Lung (tissue), 12 donors: ENCODE measurements around the gene METTL26. TPM values are rescaled to one million over a fixed set of nuclear protein-coding genes. Genes with fewer than 3 reads are reported as not detected.
A peak's percentile ranks its signal among the peaks of the same experiment; 100 is the strongest.

Experiments
- ATAC-seq: fragments of 200-7000 bp; cut with Tn5 transposase; one replicate; pipeline ENCODE4 v1.9.1; 2020; ENCODE audit warnings: moderate number of reproducible peaks; ENCODE audit not compliant: insufficient read depth, low FRiP score
- DNase-seq, 3 donors: peaks; one replicate each; pipeline ENCODE4 v3.0.0-alpha.2; 2013 to 2017
- H3K27ac ChIP-seq, 2 donors: one replicate each; pipeline ENCODE4 v1.5.1; 2013; ENCODE audit warnings: mild to moderate bottlenecking in 2 of 2, moderate library complexity in 2 of 2, control low read depth in 1 of 2, inconsistent platforms in 1 of 2, low read depth in 1 of 2, low read length in 1 of 2
- H3K27me3 ChIP-seq, 3 donors: one replicate each; pipeline ENCODE4 v1.5.1; 2013; ENCODE audit warnings: low read length in 2 of 3; ENCODE audit not compliant: control insufficient read depth in 3 of 3, insufficient read depth in 3 of 3
- H3K36me3 ChIP-seq, 4 donors: one replicate each; pipeline ENCODE4 v1.5.1; 2013; ENCODE audit warnings: low read length in 4 of 4, mild to moderate bottlenecking in 1 of 4, moderate library complexity in 1 of 4; ENCODE audit not compliant: control insufficient read depth in 4 of 4, insufficient read depth in 4 of 4
- H3K4me1 ChIP-seq, 5 donors: one replicate each; pipeline ENCODE4 v1.5.1; 2013; ENCODE audit warnings: low read length in 5 of 5, mild to moderate bottlenecking in 2 of 5, moderate library complexity in 1 of 5; ENCODE audit not compliant: control insufficient read depth in 5 of 5, insufficient read depth in 5 of 5
- H3K4me3 ChIP-seq: one replicate; pipeline ENCODE4 v1.5.1; 2013; ENCODE audit warnings: mild to moderate bottlenecking, control low read depth, moderate library complexity
- H3K9ac ChIP-seq, 2 donors: one replicate each; pipeline ENCODE4 v1.5.1; 2013; ENCODE audit warnings: low read length in 2 of 2, control low read depth in 1 of 2; ENCODE audit not compliant: insufficient read depth in 1 of 2
- H3K9me3 ChIP-seq, 4 donors: one replicate each; pipeline ENCODE4 v1.5.1; 2013; ENCODE audit warnings: low read length in 3 of 4, mild to moderate bottlenecking in 1 of 4, moderate library complexity in 1 of 4; ENCODE audit not compliant: control insufficient read depth in 4 of 4, insufficient read depth in 3 of 4
- WGBS, 2 donors: extraction: QIAGEN DNeasy Blood & Tissue Kit; methylation state at CpG; one replicate each; pipeline ENCODE4 v1.1.7; 2013; 5-methylcytosine and 5-hydroxymethylcytosine counted together
- polyA plus RNA-seq, 2 donors: library from polyadenylated mRNA; stranded (reverse); fragments of 200-250 nt; gene quantifications; one replicate each; pipeline ENCODE4 v1.2.1, GENCODE V29; 2013
- total RNA-seq, 2 donors: library from RNA; depleted of rRNA in 1 of 2; stranded (reverse); fragments of >200 nt in 1 of 2; gene quantifications; one replicate each; pipeline ENCODE4 v1.2.1, GENCODE V29; 2014 to 2021
- TF ChIP-seq, protein P1 (sequence below): IDR thresholded peaks from 2 replicates; pipeline ENCODE4 v1.5.1; 2012; ENCODE audit warnings: mild to moderate bottlenecking; ENCODE audit errors: control extremely low read depth, extremely low read depth
- donor health status: control.
- donor health status: control.
- donor health status: Bipolar disorder and iron deficiency.
- donor health status: healthy.
- donor health status: DM: yes; HTN: yes; CAD: no.

Gene METTL26
- total and polyA plus RNA-seq, 4 donors: 36.1 to 200 (median 114) TPM

DNA sequence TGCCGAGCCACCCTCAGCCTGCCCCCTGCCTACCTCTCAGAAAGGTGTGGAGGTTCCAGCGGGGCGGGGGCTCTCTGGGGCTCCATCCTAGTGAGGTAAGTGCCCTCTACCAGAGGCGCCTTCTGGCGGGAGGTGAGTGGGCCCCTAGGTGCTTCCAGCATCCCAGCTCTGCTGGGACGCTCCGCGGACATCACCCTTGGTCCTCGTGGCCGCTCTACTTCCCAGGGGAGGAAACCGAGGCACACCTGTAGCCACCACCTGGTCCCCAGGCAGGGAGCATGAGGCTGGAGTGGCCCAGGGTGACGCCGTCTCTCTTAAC, 6.9 kb upstream of the METTL26 start:
- ATAC-seq: no peak
- peaks cover 0 to 29% (median 4%) of the 10 kb centered on the region in 5 donors for H3K4me1 ChIP-seq
- H3K4me3 ChIP-seq: no peak overlapping the region

DNA sequence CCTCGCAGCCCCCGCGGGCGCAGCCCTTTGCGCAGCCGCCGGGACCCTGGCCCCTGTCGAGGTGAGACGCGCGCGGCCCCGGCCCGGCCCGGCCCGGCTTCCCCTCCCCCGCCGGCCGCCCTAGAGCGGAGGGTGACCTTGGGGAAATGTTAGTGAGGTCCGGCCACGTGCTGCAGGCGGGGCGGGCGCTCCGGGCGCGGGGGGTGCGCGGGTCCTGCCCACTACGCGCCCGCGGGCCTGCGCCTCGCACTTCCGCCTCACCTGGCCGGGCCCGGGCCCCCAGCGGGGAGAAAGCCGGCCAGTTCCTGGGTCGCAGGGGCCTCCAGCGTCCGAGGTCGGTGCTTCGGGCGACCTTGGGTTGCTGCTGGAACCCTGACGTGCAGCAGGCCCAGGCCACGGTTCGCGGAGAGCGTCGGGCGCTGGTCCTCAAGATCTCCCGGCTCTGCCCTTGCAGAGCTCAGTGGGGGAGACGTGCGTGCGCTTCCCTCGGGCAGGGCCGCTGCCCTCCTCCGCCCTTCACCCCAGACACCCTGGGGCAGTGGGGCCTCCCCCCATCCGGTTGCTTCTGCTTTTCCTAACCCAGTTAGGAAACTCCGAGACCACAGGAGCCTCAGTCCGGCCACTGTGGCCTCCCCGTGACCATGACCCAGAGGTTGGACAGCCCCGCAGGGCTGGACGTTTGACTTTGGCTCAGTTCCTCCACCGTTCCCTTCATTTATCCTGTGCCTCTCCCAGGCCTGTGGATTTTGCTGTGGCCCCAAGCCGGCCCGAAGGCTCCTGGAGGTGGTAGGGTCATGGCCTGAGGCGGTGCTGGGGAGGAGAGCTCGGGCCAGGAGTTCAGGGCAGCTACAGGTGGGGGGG, 6.3 kb upstream of the METTL26 start:
- Histone ChIP-seq H3K36me3 (peaks cover 0 to 2% (median 0%) of the 10 kb centered on the region in 4 donors), H3K9me3 (no peaks in the 10 kb centered on the region), H3K4me1 (peaks cover 0 to 28% (median 5%) of the 10 kb centered on the region in 5 donors), H3K9ac (no peak overlapping the region), H3K27ac (peak overlapping the region; percentile 87 to 96), H3K4me3 (peak overlapping the region; percentile 73), H3K27me3 (peaks cover 0 to 3% (median 0%) of the 10 kb centered on the region in 3 donors)
- ATAC-seq (peak; percentile 70), DNase-seq (no peak)
- 6% methylated on average over 50 to 72 of the region's 72 CpGs for WGBS, 2 donors
- TF ChIP-seq, protein P1, sequence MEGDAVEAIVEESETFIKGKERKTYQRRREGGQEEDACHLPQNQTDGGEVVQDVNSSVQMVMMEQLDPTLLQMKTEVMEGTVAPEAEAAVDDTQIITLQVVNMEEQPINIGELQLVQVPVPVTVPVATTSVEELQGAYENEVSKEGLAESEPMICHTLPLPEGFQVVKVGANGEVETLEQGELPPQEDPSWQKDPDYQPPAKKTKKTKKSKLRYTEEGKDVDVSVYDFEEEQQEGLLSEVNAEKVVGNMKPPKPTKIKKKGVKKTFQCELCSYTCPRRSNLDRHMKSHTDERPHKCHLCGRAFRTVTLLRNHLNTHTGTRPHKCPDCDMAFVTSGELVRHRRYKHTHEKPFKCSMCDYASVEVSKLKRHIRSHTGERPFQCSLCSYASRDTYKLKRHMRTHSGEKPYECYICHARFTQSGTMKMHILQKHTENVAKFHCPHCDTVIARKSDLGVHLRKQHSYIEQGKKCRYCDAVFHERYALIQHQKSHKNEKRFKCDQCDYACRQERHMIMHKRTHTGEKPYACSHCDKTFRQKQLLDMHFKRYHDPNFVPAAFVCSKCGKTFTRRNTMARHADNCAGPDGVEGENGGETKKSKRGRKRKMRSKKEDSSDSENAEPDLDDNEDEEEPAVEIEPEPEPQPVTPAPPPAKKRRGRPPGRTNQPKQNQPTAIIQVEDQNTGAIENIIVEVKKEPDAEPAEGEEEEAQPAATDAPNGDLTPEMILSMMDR: no peak

More for the DNA sequence above, 6.9 kb upstream of the METTL26 start:
- peaks cover 0 to 3% (median 0%) of the 10 kb centered on the region in 3 donors for H3K27me3 ChIP-seq
- peak overlapping the region; percentile 87 to 96 for H3K27ac ChIP-seq
- TF ChIP-seq, protein P1: no peak
- no peaks in the 10 kb centered on the region for H3K9me3 ChIP-seq
- H3K9ac ChIP-seq: no peak overlapping the region
- H3K36me3 ChIP-seq: peaks cover 0 to 2% (median 0%) of the 10 kb centered on the region in 4 donors
- DNase-seq: no peak
- WGBS, 2 donors: 79 to 87% methylated on average over 13 of the region's 13 CpGs

DNA sequence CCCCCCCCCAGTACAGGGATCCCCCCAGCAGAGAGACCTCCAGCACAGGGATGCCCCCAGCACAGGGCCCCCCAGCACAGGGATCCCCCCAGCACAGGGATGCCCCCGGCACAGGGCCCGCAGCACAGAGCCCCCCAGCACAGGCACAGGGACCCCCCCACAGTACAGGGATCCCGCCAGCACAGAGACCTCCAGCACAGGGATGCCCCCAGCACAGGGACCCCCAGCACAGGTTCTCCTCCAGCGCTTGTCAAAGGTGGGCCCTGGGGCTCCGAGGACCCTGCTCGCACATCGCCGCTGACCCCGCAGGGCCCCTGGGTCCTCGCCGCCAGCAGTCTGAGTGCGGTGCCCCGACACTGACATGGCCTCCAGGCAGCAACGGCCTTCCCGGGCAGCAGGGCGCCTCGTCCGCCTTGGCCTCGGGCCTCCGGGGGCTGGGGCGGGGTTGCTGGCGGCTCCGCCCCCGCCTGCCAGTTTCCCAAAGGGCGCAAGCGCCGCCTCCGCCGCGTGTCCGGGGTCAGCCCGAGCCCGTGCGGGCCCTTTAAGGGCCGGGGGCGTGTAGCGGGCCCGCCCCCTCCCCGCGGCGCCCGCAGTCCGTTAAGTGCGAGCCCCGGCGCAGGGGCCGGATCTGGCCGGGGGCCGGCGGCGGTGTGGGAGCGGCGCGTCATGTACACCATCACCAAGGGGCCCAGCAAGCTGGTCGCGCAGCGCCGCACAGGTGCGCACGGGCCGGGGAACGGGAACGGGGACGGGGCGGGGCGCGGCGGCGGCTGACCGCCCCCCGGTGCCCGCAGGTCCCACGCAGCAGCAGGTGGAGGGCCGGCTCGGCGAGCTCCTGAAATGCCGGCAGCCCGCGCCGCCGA, 5.5 kb upstream of the METTL26 start, which contains the start of gene MCRIP2:
TSS of gene MCRIP2 (plus strand) at position 503 of the 863 bp plus-strand sequence. CDS start at position 667, 164 bp downstream.
- H3K9ac ChIP-seq: peak within 1 kb of the TSS in 1 of 2 donors; percentile 11
- ATAC-seq: peak; percentile 54
- DNase-seq: peak; percentile 70 to 80 (median 78)
- peaks cover 0 to 30% (median 7%) of the 10 kb centered on the region in 5 donors for H3K4me1 ChIP-seq
- peaks cover 0 to 2% (median 0%) of the 10 kb centered on the region in 4 donors for H3K36me3 ChIP-seq
- no peaks in the 10 kb centered on the region for H3K9me3 ChIP-seq
- TF ChIP-seq, protein P1: no peak
- peak within 1 kb of the TSS; percentile 73 for H3K4me3 ChIP-seq
- H3K27ac ChIP-seq: peak within 1 kb of the TSS; percentile 87 to 96
- WGBS, 2 donors: 1 to 2% methylated on average over 68 to 81 of the region's 81 CpGs
- H3K27me3 ChIP-seq: peaks cover 0 to 3% (median 0%) of the 10 kb centered on the region in 3 donors
